Naive B cell (primary cell): ENCODE results near the gene ABCA5. TPM values are rescaled to one million over a fixed set of nuclear protein-coding genes. Genes with fewer than 3 reads are reported as not detected.

Experiments
- ATAC-seq, 2 donors: fragments of 150-1000 bp; cut with Tn5 transposase; 2 replicates each; pipeline ENCODE4 v1.10.0; 2021; ENCODE audit warnings: low read depth in 2 of 2, mild to moderate bottlenecking in 2 of 2, moderate library complexity in 2 of 2
- DNase-seq: peaks from one replicate; pipeline ENCODE4 v3.0.0; 2022
- H3K27ac Mint-ChIP-seq, 6 donors: one replicate each; pipeline ENCODE4 v1.8.0; 2020 to 2022; ENCODE audit warnings: mild to moderate bottlenecking in 6 of 6, mixed read lengths in 6 of 6, moderate library complexity in 5 of 6, inconsistent platforms in 2 of 6
- H3K27me3 Mint-ChIP-seq, 3 donors: one replicate each; pipeline ENCODE4 v1.8.0; 2021 to 2022; ENCODE audit warnings: mixed read lengths in 3 of 3, mild to moderate bottlenecking in 1 of 3
- H3K36me3 Mint-ChIP-seq, 2 donors: one replicate each; pipeline ENCODE4 v1.8.0; 2020 to 2022; ENCODE audit warnings: mixed read lengths in 2 of 2, inconsistent platforms in 1 of 2, mild to moderate bottlenecking in 1 of 2
- H3K4me1 Mint-ChIP-seq, 3 donors: one replicate each; pipeline ENCODE4 v1.8.0; 2020 to 2022; ENCODE audit warnings: mixed read lengths in 3 of 3, inconsistent platforms in 1 of 3, mild to moderate bottlenecking in 1 of 3, moderate library complexity in 1 of 3
- H3K4me3 Mint-ChIP-seq, 8 donors: one replicate each; pipeline ENCODE4 v1.8.0; 2020 to 2022; ENCODE audit warnings: mild to moderate bottlenecking in 8 of 8, mixed read lengths in 8 of 8, moderate library complexity in 8 of 8, inconsistent platforms in 2 of 8
- H3K9me3 Mint-ChIP-seq, 7 donors: one replicate each; pipeline ENCODE4 v1.8.0; 2020 to 2022; ENCODE audit warnings: mixed read lengths in 7 of 7, mild to moderate bottlenecking in 5 of 7, inconsistent platforms in 2 of 7, moderate library complexity in 1 of 7
- polyA plus RNA-seq, 6 donors: library from polyadenylated mRNA; unstranded; fragments of 300-500 nt; fragmentation: Illumina TruSeq; gene quantifications; one replicate each; pipeline ENCODE4 v1.2.3, GENCODE V29; 2021; ENCODE audit warnings: low read depth in 6 of 6

The ABCA5 gene
- polyA plus RNA-seq, 6 donors from 2014 or later: 2.7 to 6.9 (median 4.6) TPM

DNA sequence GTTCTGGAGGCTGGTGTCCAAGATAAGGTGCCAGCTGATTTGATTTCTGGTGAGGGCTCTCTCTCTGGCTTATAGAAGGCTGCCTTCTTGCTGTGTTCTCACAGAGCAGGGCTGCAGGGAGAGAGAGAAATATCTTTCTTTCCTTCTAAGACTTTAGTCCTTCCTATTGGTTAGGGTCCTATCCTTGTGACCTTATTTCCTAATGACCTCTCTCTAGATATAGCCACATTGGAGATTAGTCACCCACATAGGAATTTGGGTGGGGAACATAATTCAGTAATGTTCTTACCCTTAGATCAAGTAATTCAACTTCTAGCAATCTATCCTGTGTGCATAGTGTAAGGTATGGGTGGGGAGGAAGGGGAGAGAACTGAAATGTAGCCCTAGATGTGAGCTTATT, 18.0 kb upstream of the ABCA5 start:
- peaks cover 0 to 6% (median 0%) of the 10 kb centered on the region in 7 donors for H3K9me3 Mint-ChIP-seq
- no peak overlapping the region for H3K27ac Mint-ChIP-seq
- ATAC-seq (no peak), DNase-seq (no peak)
- no peaks in the 10 kb centered on the region for H3K4me1 Mint-ChIP-seq
- no peak overlapping the region for H3K4me3 Mint-ChIP-seq
- H3K36me3 Mint-ChIP-seq: peaks cover 0 to 8% of the 10 kb centered on the region in 2 donors
- H3K27me3 Mint-ChIP-seq: peaks cover 12 to 20% (median 16%) of the 10 kb centered on the region in 3 donors

DNA sequence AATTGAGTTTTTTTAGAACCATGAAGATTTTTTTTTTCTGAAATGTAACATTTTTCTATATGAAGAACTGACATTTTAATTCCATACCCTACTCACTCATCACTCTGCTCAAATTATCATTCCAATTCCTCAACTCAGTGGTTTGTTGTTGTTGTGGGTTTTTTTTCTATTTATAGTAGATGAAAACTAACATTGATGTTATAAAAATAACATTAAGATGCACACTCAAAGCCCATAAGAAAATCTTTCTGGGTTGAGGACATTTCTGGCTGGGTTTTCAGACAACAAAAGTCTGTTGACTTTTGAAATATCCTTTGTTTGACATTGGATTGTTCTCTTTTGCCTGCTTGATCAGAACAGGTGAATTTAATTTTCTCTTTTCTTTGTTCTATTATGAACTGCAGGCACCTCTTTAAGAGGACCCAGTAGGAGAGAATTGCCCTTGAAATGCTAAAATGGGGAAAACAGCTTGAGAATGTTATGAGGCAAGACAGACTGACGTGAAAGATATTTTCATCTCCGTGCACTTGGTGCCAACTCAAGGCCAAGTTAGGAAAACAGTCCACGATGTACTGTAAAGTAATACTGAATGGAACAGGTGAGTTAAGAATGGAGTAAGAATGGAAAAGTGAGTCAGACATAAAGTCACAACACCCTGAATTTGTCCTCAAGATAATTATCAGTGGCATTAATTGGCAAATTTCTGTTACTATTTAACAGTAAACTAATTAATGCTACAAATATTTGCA, 16.1 kb upstream of the ABCA5 start:
- ATAC-seq (no peak), DNase-seq (no peak)
- H3K4me1 Mint-ChIP-seq: no peaks in the 10 kb centered on the region
- H3K9me3 Mint-ChIP-seq: no peaks in the 10 kb centered on the region
- no peak overlapping the region for H3K27ac Mint-ChIP-seq
- H3K36me3 Mint-ChIP-seq: no peaks in the 10 kb centered on the region
- peaks cover 0 to 13% (median 6%) of the 10 kb centered on the region in 3 donors for H3K27me3 Mint-ChIP-seq
- no peak overlapping the region for H3K4me3 Mint-ChIP-seq

DNA sequence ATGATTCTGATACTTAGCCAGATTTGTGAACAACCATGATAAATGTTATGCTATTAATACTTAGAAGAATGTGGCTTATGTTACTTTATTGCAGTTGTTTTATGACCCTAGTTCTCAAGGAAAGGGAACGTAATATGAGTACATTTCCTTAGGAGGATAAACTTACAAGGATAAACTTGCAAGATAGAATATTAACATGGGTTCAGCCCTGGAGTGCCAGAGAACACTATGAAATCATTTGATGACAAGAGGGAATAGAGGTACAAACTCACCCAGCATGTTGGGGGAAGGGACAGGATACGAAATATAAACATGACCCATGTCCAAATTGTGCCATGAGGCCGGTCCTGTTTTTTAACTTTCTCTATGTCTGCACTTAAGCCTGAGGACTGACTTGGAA, 13.0 kb upstream of the ABCA5 start:
- H3K36me3 Mint-ChIP-seq: peaks cover 0 to 11% of the 10 kb centered on the region in 2 donors
- H3K4me1 Mint-ChIP-seq: no peaks in the 10 kb centered on the region
- no peak overlapping the region for H3K4me3 Mint-ChIP-seq
- ATAC-seq: no peak
- peaks cover 0 to 7% (median 4%) of the 10 kb centered on the region in 7 donors for H3K9me3 Mint-ChIP-seq
- DNase-seq: no peak
- H3K27me3 Mint-ChIP-seq: peaks cover 0 to 13% (median 10%) of the 10 kb centered on the region in 3 donors
- H3K27ac Mint-ChIP-seq: no peak overlapping the region

DNA sequence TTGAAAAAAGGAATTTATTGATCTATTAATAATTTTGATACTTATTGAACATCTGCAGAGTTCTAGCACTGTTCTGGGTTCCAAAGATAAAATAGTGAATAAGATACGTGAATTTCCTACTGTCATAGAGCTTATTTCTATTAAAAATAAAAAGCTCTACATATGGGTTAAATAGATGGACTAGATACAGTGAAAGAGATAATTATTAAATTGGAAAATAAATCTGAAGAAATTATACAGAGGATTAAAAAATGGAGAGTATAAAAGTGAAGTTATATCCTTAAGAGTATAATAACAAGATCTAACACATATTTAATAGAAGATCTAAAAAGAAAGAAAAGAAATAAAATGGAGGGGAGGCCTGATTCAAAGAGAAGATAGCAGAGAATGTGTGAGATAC, 10.1 kb upstream of the ABCA5 start:
- Mint-ChIP-seq H3K4me1 (no peaks in the 10 kb centered on the region), H3K4me3 (no peak overlapping the region), H3K36me3 (peaks cover 0 to 11% of the 10 kb centered on the region in 2 donors), H3K27ac (no peak overlapping the region), H3K27me3 (peaks cover 12 to 24% (median 23%) of the 10 kb centered on the region in 3 donors), H3K9me3 (peaks cover 0 to 7% (median 4%) of the 10 kb centered on the region in 7 donors)
- ATAC-seq: no peak
- DNase-seq: no peak

DNA sequence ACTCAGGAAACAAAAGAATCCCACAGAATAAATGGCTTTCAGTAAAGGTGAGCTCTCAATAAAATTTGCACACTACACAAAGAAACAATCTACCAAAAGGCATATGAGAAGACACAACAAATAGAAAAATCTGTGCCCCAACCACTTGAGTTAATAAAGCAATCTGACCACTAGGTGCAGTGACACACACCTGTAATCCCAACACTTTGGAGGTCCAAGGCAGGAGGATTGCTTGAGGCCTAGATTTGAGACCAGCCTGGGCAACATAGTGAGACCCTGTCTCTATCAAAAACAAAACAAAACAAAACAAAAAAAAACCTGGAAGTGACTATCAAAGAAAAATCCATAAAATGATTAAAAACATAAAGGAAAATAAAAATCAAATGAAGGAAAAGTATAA, 9.6 kb upstream of the ABCA5 start:
- ATAC-seq: no peak
- Mint-ChIP-seq H3K4me3 (no peak overlapping the region), H3K9me3 (peaks cover 0 to 7% (median 4%) of the 10 kb centered on the region in 7 donors), H3K27ac (no peak overlapping the region), H3K36me3 (peaks cover 0 to 11% of the 10 kb centered on the region in 2 donors), H3K4me1 (no peaks in the 10 kb centered on the region), H3K27me3 (peaks cover 12 to 27% (median 24%) of the 10 kb centered on the region in 3 donors)
- no peak for DNase-seq

DNA sequence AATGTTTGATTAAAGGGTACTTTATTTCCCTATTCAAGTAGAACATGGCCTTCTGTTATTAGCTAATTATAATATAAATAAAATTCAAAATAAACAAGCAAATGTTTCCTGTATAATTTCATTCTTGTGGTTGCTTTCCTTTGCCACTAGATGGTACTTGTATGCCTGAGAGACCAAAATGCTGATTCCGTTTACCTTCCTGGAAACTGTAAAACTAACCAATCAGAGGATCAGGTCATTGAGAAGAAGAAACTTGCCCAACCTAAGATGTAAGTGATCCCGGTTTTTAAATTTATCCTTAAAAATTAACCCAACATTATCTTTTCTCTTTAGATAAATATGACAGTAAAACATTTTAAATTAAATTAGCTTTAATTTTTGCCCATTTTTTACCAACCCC, 8.1 kb upstream of the ABCA5 start:
- peaks cover 11 to 32% (median 26%) of the 10 kb centered on the region in 3 donors for H3K27me3 Mint-ChIP-seq
- DNase-seq: no peak
- peak in 1 of 2 donors; percentile 30 for ATAC-seq
- no peak overlapping the region for H3K4me3 Mint-ChIP-seq
- no peaks in the 10 kb centered on the region for H3K4me1 Mint-ChIP-seq
- no peak overlapping the region for H3K27ac Mint-ChIP-seq
- H3K36me3 Mint-ChIP-seq: peaks cover 0 to 11% of the 10 kb centered on the region in 2 donors
- peaks cover 0 to 7% (median 4%) of the 10 kb centered on the region in 7 donors for H3K9me3 Mint-ChIP-seq

DNA sequence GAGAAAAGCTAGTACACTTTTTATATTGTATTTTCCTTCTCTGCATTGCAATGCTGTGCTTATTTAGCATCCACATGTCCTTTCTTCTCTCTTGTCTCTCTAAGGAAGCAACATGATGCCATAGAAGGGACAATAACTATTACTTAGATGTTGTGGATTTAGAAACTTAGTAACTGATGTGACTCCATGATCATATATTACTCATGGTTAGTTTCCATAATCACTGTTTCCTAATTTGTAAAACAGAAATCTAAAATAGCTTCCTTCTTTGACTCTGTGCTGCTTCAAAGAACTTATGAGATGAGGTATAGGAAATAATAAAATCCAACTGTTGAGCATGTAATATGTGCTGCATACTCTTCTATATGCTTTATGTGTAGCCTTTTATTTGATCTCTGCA, 6.6 kb upstream of the ABCA5 start:
- no peak overlapping the region for H3K4me3 Mint-ChIP-seq
- ATAC-seq (no peak), DNase-seq (no peak)
- no peak overlapping the region for H3K27ac Mint-ChIP-seq
- H3K27me3 Mint-ChIP-seq: peaks cover 9 to 36% (median 31%) of the 10 kb centered on the region in 3 donors
- H3K9me3 Mint-ChIP-seq: peaks cover 0 to 7% (median 4%) of the 10 kb centered on the region in 7 donors
- peaks cover 0 to under 1% (median 0%) of the 10 kb centered on the region in 3 donors for H3K4me1 Mint-ChIP-seq
- peaks cover 0 to 11% of the 10 kb centered on the region in 2 donors for H3K36me3 Mint-ChIP-seq

DNA sequence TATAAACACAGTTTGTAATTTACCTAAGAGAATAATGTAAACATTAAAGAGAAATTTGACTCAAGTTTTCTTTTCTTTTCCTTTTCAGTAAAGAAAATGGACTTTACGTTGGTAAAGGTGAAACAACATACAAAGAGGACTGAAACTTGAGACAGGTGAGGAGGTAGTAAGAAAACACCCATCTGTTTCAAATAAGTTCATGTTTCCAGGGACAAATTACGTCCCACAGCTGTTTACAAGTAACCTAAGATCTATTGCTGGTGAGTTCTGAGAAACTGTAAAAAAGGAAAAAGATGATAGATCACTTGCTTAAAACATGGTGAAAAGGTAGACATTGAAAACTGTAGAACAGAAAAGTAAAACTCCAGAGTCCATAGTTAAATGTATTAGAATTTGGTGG, 4.8 kb upstream of the ABCA5 start:
- no peak for DNase-seq
- no peak for ATAC-seq
- Mint-ChIP-seq H3K9me3 (peaks cover 0 to 4% (median 0%) of the 10 kb centered on the region in 7 donors), H3K4me1 (peaks cover 8 to 14% (median 13%) of the 10 kb centered on the region in 3 donors), H3K4me3 (no peak overlapping the region), H3K27me3 (peaks cover 9 to 31% (median 31%) of the 10 kb centered on the region in 3 donors), H3K27ac (no peak overlapping the region), H3K36me3 (peaks cover 0 to 3% of the 10 kb centered on the region in 2 donors)

DNA sequence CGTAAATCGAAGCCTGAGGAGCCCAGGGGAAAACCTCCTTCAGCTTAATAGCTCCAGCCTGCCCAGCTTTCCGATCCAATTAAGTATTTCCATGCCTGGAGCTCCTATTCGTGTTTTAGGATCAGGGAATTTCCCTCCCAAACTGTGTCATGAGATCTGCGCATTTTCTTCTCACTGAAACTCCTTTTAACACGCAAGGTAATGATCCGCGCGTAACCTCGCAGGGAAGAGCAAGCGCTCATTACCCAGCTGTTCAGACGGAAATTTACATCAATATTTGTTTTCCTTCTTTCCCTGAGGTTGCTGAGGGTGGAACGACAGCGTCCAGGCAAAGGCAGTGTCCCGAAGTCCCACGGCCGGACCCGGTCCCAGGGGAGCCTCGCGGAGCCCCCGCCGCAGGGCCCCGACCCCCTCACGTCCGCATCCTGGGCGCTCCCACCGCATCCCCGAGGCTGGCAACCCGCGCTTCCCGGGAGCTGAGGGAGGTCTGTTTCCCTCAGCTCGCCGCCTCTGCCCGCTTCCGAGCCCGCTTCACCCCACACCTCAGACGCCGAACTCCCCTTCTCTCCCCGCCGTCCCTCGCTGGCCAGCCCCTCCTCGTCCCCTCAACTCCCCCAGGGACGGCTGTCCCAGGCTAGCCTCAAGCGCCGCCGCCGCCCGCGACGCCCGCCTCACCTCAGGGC, 415 bp downstream of the ABCA5 start:
- no peak for ATAC-seq
- no peaks in the 10 kb centered on the region for H3K36me3 Mint-ChIP-seq
- peaks cover 16 to 26% (median 25%) of the 10 kb centered on the region in 3 donors for H3K4me1 Mint-ChIP-seq
- DNase-seq: peak; percentile 5
- H3K27me3 Mint-ChIP-seq: peaks cover 0 to 8% (median 8%) of the 10 kb centered on the region in 3 donors
- peak overlapping the region; percentile 94 to 99 (median 97) for H3K4me3 Mint-ChIP-seq
- H3K27ac Mint-ChIP-seq: peak overlapping the region; percentile 93 to 99 (median 96)
- no peaks in the 10 kb centered on the region for H3K9me3 Mint-ChIP-seq

DNA sequence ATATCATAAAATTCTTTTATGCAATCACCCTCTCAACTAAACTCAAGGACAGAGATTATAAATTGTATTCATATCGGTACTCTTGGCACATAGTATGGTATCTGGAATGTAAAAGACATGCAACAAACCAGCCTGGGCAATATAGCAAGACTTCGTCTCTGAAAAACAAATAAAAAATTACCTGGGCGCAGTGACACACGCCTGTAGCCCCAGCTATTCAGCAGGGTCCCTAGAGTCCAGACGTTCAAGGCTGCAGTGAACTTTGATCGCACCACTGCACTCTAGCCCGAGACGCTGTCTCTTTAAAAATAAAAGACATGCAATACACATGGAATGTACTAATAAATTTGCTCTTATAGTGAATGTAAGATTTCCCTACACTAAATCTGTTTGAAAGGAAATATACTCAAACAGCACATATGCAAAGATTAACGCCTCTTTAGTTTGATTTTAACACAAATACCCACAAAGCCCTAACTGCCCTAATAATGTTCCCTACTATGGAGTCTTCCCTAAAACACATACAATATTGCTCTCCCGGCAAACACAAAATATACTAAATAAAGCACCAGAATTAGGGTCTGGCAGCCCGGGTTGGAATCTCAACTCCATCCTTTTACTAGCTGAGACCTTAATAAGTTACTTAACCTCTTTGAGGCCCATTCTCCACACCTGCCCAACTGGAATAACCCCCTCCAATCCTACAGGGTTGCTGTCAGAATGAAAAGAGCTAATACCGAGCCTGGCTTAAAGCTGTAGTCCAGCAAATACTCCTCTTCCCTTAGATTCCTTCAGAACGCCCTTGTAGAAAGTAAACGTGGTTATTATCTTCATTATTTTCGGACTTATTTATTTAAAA, 1.2 kb downstream of the ABCA5 start:
- ATAC-seq: no peak
- H3K36me3 Mint-ChIP-seq: no peaks in the 10 kb centered on the region
- H3K4me3 Mint-ChIP-seq: peak overlapping the region; percentile 94 to 99 (median 97)
- H3K9me3 Mint-ChIP-seq: no peaks in the 10 kb centered on the region
- H3K27me3 Mint-ChIP-seq: peaks cover 0 to 8% (median 5%) of the 10 kb centered on the region in 3 donors
- peaks cover 16 to 26% (median 25%) of the 10 kb centered on the region in 3 donors for H3K4me1 Mint-ChIP-seq
- H3K27ac Mint-ChIP-seq: peak overlapping the region in 5 of 6 donors; percentile 75 to 99 (median 93)
- no peak for DNase-seq

DNA sequence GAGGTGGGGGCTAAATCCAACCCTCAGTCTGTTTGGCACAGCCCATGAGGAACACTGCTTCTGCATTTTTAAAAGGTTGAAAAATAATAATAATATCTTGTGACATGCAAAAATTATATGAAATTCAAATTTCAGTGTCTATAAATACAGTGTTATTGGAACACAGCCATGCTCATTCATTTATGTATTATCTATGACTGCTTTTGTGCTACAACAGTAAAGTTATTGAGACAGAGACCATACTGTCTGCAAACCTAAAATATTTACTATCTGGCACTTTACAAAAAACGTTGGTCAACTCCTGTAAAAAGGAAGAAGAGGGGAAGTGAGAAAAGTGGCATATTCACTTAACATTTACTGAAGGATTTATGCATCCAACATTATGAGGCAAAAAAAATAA, 3.1 kb downstream of the ABCA5 start:
- ATAC-seq: no peak

DNA sequence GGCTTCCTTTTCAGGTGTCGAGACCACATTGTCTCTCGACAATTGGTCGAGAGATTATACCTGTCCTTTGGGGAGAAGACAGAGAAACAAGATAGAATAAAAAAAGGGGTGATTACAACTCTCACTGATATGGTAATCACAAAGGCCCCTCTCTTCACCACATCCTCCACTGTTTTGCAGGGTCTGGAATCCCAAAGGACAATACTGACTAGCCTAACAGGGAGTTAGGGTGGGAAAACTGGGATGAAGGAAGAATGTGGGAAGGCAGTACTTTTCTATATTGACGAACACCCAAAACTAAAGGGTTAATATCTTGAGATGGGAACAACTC, 6.1 kb downstream of the ABCA5 start:
- DNase-seq: no peak
- no peak overlapping the region for H3K27ac Mint-ChIP-seq
- no peak for ATAC-seq
- no peaks in the 10 kb centered on the region for H3K9me3 Mint-ChIP-seq
- peaks cover 2 to 11% (median 3%) of the 10 kb centered on the region in 3 donors for H3K4me1 Mint-ChIP-seq
- no peaks in the 10 kb centered on the region for H3K27me3 Mint-ChIP-seq
- no peaks in the 10 kb centered on the region for H3K36me3 Mint-ChIP-seq
- no peak overlapping the region for H3K4me3 Mint-ChIP-seq

More for the DNA sequence above, 3.1 kb downstream of the ABCA5 start:
- Mint-ChIP-seq H3K36me3 (no peaks in the 10 kb centered on the region), H3K27me3 (no peaks in the 10 kb centered on the region), H3K4me3 (peak overlapping the region in 2 of 8 donors; percentile 14 to 98), H3K9me3 (no peaks in the 10 kb centered on the region), H3K4me1 (peaks cover 16 to 30% (median 26%) of the 10 kb centered on the region in 3 donors), H3K27ac (no peak overlapping the region)
- no peak for DNase-seq

DNA sequence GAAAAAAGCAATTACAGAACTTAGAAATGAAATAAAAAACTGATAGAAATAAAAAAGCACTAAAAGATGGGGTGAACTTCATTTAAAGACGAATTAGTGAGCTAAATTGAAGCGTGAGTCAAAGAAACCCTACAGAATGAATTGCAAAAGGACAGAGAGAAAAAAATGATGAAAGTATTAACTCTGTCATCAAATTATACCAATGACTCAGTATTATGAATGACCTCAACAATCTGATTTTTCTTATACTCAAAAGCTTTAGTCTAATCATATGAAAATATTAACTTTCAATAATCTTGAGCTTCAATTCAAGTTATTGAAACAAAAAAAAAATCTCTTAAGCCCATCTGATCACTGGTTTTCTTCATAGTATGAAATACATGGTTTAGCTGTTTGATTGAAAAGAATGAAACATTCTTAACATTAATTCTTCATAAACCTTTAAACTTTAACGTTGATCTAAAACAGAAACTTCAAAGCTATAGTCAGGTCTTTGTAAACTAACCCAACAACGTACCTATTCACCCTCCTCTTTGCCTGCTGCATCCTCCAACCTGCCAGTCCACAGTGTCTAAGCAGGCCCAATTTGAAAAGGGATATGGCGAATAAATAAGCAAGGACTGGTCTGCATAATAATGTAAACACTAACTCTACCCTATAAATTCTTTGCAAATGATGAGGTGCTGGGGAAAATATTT, 6.6 kb downstream of the ABCA5 start:
- Mint-ChIP-seq H3K9me3 (no peaks in the 10 kb centered on the region), H3K27me3 (no peaks in the 10 kb centered on the region), H3K27ac (no peak overlapping the region), H3K4me3 (no peak overlapping the region), H3K36me3 (no peaks in the 10 kb centered on the region), H3K4me1 (peaks cover 0 to 7% (median 0%) of the 10 kb centered on the region in 3 donors)
- no peak for ATAC-seq
- DNase-seq: no peak
